ENCODE results near the gene CCDC78.

DNA sequence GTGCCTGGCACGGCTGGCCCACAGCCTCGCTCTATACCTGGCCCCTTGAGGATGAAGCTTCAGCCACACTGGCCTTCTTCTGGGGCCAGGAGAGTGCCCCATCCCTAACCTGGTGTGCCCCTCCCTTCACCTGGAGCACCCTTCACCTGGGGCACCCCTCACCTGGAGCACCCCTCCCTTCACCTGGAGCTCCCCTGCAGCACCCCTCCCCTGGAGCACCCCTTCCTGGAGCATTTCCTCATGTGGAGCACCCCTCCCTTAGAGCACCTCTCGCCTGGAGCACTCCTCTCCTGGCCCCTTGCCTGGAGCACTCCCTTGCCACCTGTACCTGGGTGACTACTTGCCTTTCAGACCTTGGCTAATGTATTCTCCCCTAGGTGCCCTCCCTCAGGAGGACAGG is 18.2 kb downstream of the CCDC78 start:
- TF ChIP-seq, protein P1, sequence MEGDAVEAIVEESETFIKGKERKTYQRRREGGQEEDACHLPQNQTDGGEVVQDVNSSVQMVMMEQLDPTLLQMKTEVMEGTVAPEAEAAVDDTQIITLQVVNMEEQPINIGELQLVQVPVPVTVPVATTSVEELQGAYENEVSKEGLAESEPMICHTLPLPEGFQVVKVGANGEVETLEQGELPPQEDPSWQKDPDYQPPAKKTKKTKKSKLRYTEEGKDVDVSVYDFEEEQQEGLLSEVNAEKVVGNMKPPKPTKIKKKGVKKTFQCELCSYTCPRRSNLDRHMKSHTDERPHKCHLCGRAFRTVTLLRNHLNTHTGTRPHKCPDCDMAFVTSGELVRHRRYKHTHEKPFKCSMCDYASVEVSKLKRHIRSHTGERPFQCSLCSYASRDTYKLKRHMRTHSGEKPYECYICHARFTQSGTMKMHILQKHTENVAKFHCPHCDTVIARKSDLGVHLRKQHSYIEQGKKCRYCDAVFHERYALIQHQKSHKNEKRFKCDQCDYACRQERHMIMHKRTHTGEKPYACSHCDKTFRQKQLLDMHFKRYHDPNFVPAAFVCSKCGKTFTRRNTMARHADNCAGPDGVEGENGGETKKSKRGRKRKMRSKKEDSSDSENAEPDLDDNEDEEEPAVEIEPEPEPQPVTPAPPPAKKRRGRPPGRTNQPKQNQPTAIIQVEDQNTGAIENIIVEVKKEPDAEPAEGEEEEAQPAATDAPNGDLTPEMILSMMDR (optimal IDR thresholded peaks at IDR 0.05 in 1 of 3, IDR thresholded peaks at IDR 0.05 in 1 of 3, conservative IDR thresholded peaks at IDR 0.05 in 1 of 3; ENCODE audit: extremely low read depth in 1 of 3, insufficient read depth in 2 of 3, low read length in 3 of 3), result no peak
- no peak for TF ChIP-seq EZH2 (IDR thresholded peaks at IDR 0.05; ENCODE audit: low read length)
